Measurements from ENCODE around the gene MORF4L2.
"Not testable (repeated sequence)": the region's sequence is repeated elsewhere in the genome, so short reads cannot be mapped to it uniquely, and the experiment has no call there.

MORF4L2 gene

GRCh38 chrX:103678199-103678993, 8.1 kb downstream of the MORF4L2 start:
- DNase-seq = no peak

GRCh38 chrX:103674531-103675454, 11.7 kb downstream of the MORF4L2 start:
- no peak for DNase-seq

- DNase-seq = no peak
Observed at GRCh38 chrX:103669745-103670144, 16.8 kb downstream of the MORF4L2 start.

- no peak for DNase-seq
Observed at GRCh38 chrX:103666202-103667107, 20.0 kb downstream of the MORF4L2 start.

GRCh38 chrX:103663981-103664762, 22.3 kb downstream of the MORF4L2 start:
- DNase-seq = no peak

- not testable (repeated sequence) for DNase-seq
Observed at GRCh38 chrX:103659460-103659859, 27.0 kb downstream of the MORF4L2 start.

- DNase-seq = no peak
Observed at GRCh38 chrX:103658681-103659433, 27.6 kb downstream of the MORF4L2 start.

- not testable (repeated sequence) for DNase-seq
Observed at GRCh38 chrX:103657066-103657465, 29.4 kb downstream of the MORF4L2 start.

GRCh38 chrX:103656617-103657016, 29.9 kb downstream of the MORF4L2 start:
- no peak for DNase-seq

GRCh38 chrX:103655230-103656000, 31.1 kb downstream of the MORF4L2 start:
- not testable (repeated sequence) for DNase-seq

- no peak for DNase-seq
Observed at GRCh38 chrX:103651151-103651773, 35.2 kb downstream of the MORF4L2 start.

GRCh38 chrX:103647630-103648029, 38.9 kb downstream of the MORF4L2 start:
- no peak for DNase-seq

- DNase-seq = no peak
Observed at GRCh38 chrX:103644125-103644524, 42.4 kb downstream of the MORF4L2 start.

GRCh38 chrX:103640401-103641155, 45.9 kb downstream of the MORF4L2 start:
- DNase-seq = no peak

- DNase-seq = not testable (repeated sequence)
Observed at GRCh38 chrX:103638479-103639346, 47.8 kb downstream of the MORF4L2 start.

GRCh38 chrX:103637604-103638338, 48.7 kb downstream of the MORF4L2 start:
- DNase-seq = no peak

- no peak for DNase-seq
Observed at GRCh38 chrX:103635436-103635835, 51.1 kb downstream of the MORF4L2 start.

Measured in AML-193 (cell line).